H1 (cell line): ENCODE measurements around the gene MYG1. TPM values are rescaled to one million over a fixed set of nuclear protein-coding genes. Genes with fewer than 3 reads are reported as not detected.

Experiments used
- CTCF ChIA-PET: fragments of 300-600 bp; sonication (Branson Sonifier 250); formaldehyde crosslinking; loops from one replicate; lab custom pipeline; 2021; ENCODE audit not compliant: partially characterized antibody; lab: Charles Lee
- POLR2A ChIA-PET: fragments of 300-600 bp; sonication (Branson Sonifier 250); formaldehyde crosslinking; loops from one replicate; lab custom pipeline; 2021; ENCODE audit warnings: inconsistent platforms; ENCODE audit not compliant: partially characterized antibody; lab: Charles Lee
- DNase-seq, 2 experiments: peaks; one replicate each; pipeline versions ENCODE4 v3.0.0 to v3.0.0-alpha.2; 2010 to 2022; ENCODE audit warnings: low spot score in 2 of 2, low read depth in 1 of 2, mixed read lengths in 1 of 2
- FAIRE-seq: peaks from 2 replicates; lab custom pipeline; 2011; peaks lifted over from hg19 to GRCh38; lab: Jason Lieb, UNC
- H2AFZ ChIP-seq: 2 replicates; pipeline ENCODE4 v1.8.1; 2012; ENCODE audit warnings: low read length, inconsistent platforms
- H2AK5ac ChIP-seq: 2 replicates; pipeline ENCODE4 v1.6.1; 2013; ENCODE audit warnings: low read depth, low read length
- H2BK120ac ChIP-seq: replicated peaks from 2 replicates; pipeline ENCODE3; 2013; ENCODE audit warnings: low read depth, low read length, inconsistent platforms
- H2BK12ac ChIP-seq: 2 replicates; pipeline ENCODE4 v1.6.1; 2013; ENCODE audit warnings: low read depth, low read length
- H2BK15ac ChIP-seq: 2 replicates; pipeline ENCODE4 v1.6.1; 2013; ENCODE audit warnings: low read length
- H2BK20ac ChIP-seq: 2 replicates; pipeline ENCODE4 v1.6.1; 2013; ENCODE audit warnings: low read length
- H2BK5ac ChIP-seq: 2 replicates; pipeline ENCODE4 v1.6.1; 2013; ENCODE audit warnings: low read depth, low read length
- H3K14ac ChIP-seq: 2 replicates; pipeline ENCODE4 v1.6.1; 2013; ENCODE audit warnings: inconsistent platforms; ENCODE audit not compliant: insufficient read length
- H3K18ac ChIP-seq: 2 replicates; pipeline ENCODE4 v1.6.1; 2013; ENCODE audit warnings: low read length; ENCODE audit errors: extremely low read depth
- H3K23ac ChIP-seq: 2 replicates; pipeline ENCODE4 v1.6.1; 2013; ENCODE audit warnings: inconsistent platforms; ENCODE audit not compliant: insufficient read length
- H3K23me2 ChIP-seq: 2 replicates; pipeline ENCODE4 v1.6.1; 2013; ENCODE audit warnings: low read depth, low read length
- H3K27ac ChIP-seq: 2 replicates; pipeline ENCODE4 v1.6.1; 2011; ENCODE audit warnings: low read depth, low read length, inconsistent platforms
- H3K27me3 ChIP-seq, 4 experiments: replicated peaks in 1 of 4; 1 replicate in 1 of 4; 2 replicates in 3 of 4; pipeline versions ENCODE4 v1.6.1 to v1.8.1; 2011 to 2013; ENCODE audit warnings: low read length in 3 of 4, mild to moderate bottlenecking in 3 of 4, inconsistent platforms in 2 of 4, mixed read lengths in 2 of 4, moderate library complexity in 1 of 4; ENCODE audit not compliant: control insufficient read depth in 3 of 4, insufficient read depth in 3 of 4; ENCODE audit errors: extremely low read depth in 1 of 4
- H3K36me3 ChIP-seq, 4 experiments: 2 replicates each; pipeline versions ENCODE4 v1.6.1 to v1.8.1; 2011 to 2013; ENCODE audit warnings: mild to moderate bottlenecking in 4 of 4, low read length in 3 of 4, moderate library complexity in 2 of 4, control low read depth in 1 of 4, inconsistent platforms in 1 of 4; ENCODE audit not compliant: insufficient read depth in 4 of 4, control insufficient read depth in 2 of 4
- H3K4ac ChIP-seq: replicated peaks from 2 replicates; pipeline ENCODE3; 2013; ENCODE audit warnings: low read length, low read depth, mixed read lengths, inconsistent platforms; ENCODE audit not compliant: insufficient read length
- H3K4me1 ChIP-seq, 4 experiments: replicated peaks in 1 of 4; 1 replicate in 1 of 4; 2 replicates in 3 of 4; pipeline versions ENCODE4 v1.6.1 to v1.8.1; 2011 to 2013; ENCODE audit warnings: low read length in 3 of 4, inconsistent platforms in 2 of 4, mixed read lengths in 1 of 4; ENCODE audit not compliant: insufficient read depth in 4 of 4, control insufficient read depth in 3 of 4
- H3K4me2 ChIP-seq, 2 experiments: 2 replicates each; pipeline versions ENCODE4 v1.6.1 to v1.8.1; 2011 to 2013; ENCODE audit warnings: low read depth in 2 of 2, low read length in 2 of 2, control low read depth in 1 of 2, inconsistent platforms in 1 of 2, mild to moderate bottlenecking in 1 of 2; ENCODE audit not compliant: insufficient read depth in 1 of 2
- H3K4me3 ChIP-seq, 4 experiments: fragments of 200-600, 300-600 bp in 1 of 4; sonication (generic), shearing (Covaris generic), sonication (Bioruptor Twin) in 1 of 4; 2 replicates each; pipeline versions ENCODE4 v1.5.1 to v1.8.1; 2011 to 2016; ENCODE audit warnings: low read length in 4 of 4, low read depth in 3 of 4, control low read depth in 2 of 4, inconsistent platforms in 2 of 4, mild to moderate bottlenecking in 2 of 4, mixed read lengths in 1 of 4, moderate library complexity in 1 of 4; ENCODE audit not compliant: insufficient read depth in 2 of 4; ENCODE audit errors: extremely low read depth in 1 of 4
- H3K56ac ChIP-seq: replicated peaks from 2 replicates; pipeline ENCODE3; 2013; ENCODE audit warnings: low read depth, mild to moderate bottlenecking, mixed read lengths, low read length, inconsistent platforms; ENCODE audit not compliant: insufficient read length
- H3K79me1 ChIP-seq: 2 replicates; pipeline ENCODE4 v1.6.1; 2013; ENCODE audit warnings: low read depth, low read length, control low read depth
- H3K79me2 ChIP-seq, 2 experiments: 2 replicates each; pipeline versions ENCODE4 v1.6.1 to v1.8.1; 2012 to 2013; ENCODE audit warnings: low read length in 2 of 2, mild to moderate bottlenecking in 2 of 2, inconsistent platforms in 1 of 2; ENCODE audit not compliant: insufficient read depth in 2 of 2, control insufficient read depth in 1 of 2
- H3K9ac ChIP-seq, 4 experiments: replicated peaks in 1 of 4; 1 replicate in 1 of 4; 2 replicates in 3 of 4; pipeline versions ENCODE4 v1.6.1 to v1.8.1; 2011 to 2013; ENCODE audit warnings: low read depth in 3 of 4, low read length in 3 of 4, control low read depth in 2 of 4, mild to moderate bottlenecking in 2 of 4, moderate library complexity in 2 of 4, inconsistent platforms in 1 of 4; ENCODE audit errors: extremely low read depth in 1 of 4
- H3K9me3 ChIP-seq, 2 experiments: 2 replicates each; pipeline versions ENCODE4 v1.6.1 to v1.8.1; 2012 to 2013; ENCODE audit warnings: mild to moderate bottlenecking in 2 of 2, moderate library complexity in 2 of 2, control low read depth in 1 of 2, inconsistent platforms in 1 of 2, low read depth in 1 of 2, low read length in 1 of 2, mixed read lengths in 1 of 2; ENCODE audit not compliant: insufficient read depth in 2 of 2
- H4K20me1 ChIP-seq, 2 experiments: replicated peaks in 1 of 2; 2 replicates each; pipeline versions ENCODE3 to v1.8.1; 2011 to 2013; ENCODE audit warnings: inconsistent platforms in 2 of 2, low read length in 2 of 2, mild to moderate bottlenecking in 1 of 2; ENCODE audit not compliant: insufficient read depth in 2 of 2, control insufficient read depth in 1 of 2
- H4K5ac ChIP-seq: 2 replicates; pipeline ENCODE4 v1.6.1; 2013; ENCODE audit warnings: low read length, low read depth, mixed read lengths, inconsistent platforms; ENCODE audit not compliant: insufficient read length
- H4K8ac ChIP-seq: 2 replicates; pipeline ENCODE4 v1.8.0; 2013; ENCODE audit warnings: mild to moderate bottlenecking, moderate library complexity, low read length, inconsistent platforms; ENCODE audit not compliant: insufficient read depth; ENCODE audit errors: extremely low read depth
- H4K91ac ChIP-seq: replicated peaks from 2 replicates; pipeline ENCODE3; 2013; ENCODE audit warnings: low read length, mixed read lengths, inconsistent platforms; ENCODE audit not compliant: insufficient read length
- BCL11A ChIP-seq, 2 experiments: IDR thresholded peaks; one replicate each; pipeline ENCODE4 v1.6.1; 2011; ENCODE audit warnings: low read depth in 2 of 2, low read length in 2 of 2, mild to moderate bottlenecking in 2 of 2
- CEBPB ChIP-seq: IDR thresholded peaks from 2 replicates; pipeline ENCODE4 v1.6.1; 2012; ENCODE audit warnings: low read depth, low read length
- FOSL1 ChIP-seq: IDR thresholded peaks from 2 replicates; pipeline ENCODE4 v1.6.1; 2011; ENCODE audit warnings: mild to moderate bottlenecking, low read depth, low read length, moderate library complexity; ENCODE audit not compliant: insufficient read depth
- RNF2 ChIP-seq: fragments of 200-900, 300-1000 bp; sonication (generic); IDR thresholded peaks from 2 replicates; pipeline ENCODE4 v1.7.1; 2016; ENCODE audit warnings: borderline replicate concordance, low read depth, mild to moderate bottlenecking, antibody characterized with exemption, low read length; ENCODE audit not compliant: poor library complexity, severe bottlenecking; ENCODE audit errors: missing control alignments
- TCF12 ChIP-seq: IDR thresholded peaks from 2 replicates; pipeline ENCODE4 v1.6.1; 2011; ENCODE audit warnings: low read depth, mild to moderate bottlenecking, low read length
- WGBS, 2 experiments: shearing (Covaris generic) in 1 of 2; methylation state at CpG; one replicate each; pipeline versions ENCODE4 v1.1.6 to v1.1.7; 2013 to 2015; ENCODE audit warnings: low lambda C conversion rate in 2 of 2, mixed read lengths in 2 of 2, inconsistent platforms in 1 of 2, low coverage in 1 of 2, missing lambda C conversion rate in 1 of 2; ENCODE audit not compliant: insufficient replicate concordance in 2 of 2, insufficient coverage in 1 of 2, insufficient read length in 1 of 2; ENCODE audit errors: extremely low coverage in 1 of 2, missing lambda C conversion rate in 1 of 2; 5-methylcytosine and 5-hydroxymethylcytosine counted together
- polyA plus RNA-seq, 7 experiments: library from polyadenylated mRNA; depleted of rRNA in 3 of 7; stranded (reverse) in 5 of 7; unstranded in 2 of 7; fragments of >200 nt in 5 of 7; fragments of 200-250 nt in 2 of 7; gene quantifications; 1 replicate in 5 of 7; 2 replicates in 1 of 7; 4 replicates in 1 of 7; pipeline versions ENCODE4 v1.2.1 to v1.2.3, GENCODE V29; 2011 to 2013; ENCODE audit warnings: missing spikeins in 2 of 7, mixed read lengths in 2 of 7
- total RNA-seq: library from RNA; stranded (reverse); fragmentation: NEBNext Ultra II Directional; extraction: Animal tissue kit (Norgen Biotek cat#: 25700); gene quantifications from 2 replicates; pipeline ENCODE4 v1.2.1, GENCODE V29; 2021

Gene MYG1
- total and polyA plus RNA-seq, 2 of the 8 experiments (the other 6 are each of a cell fraction or from before 2014, with no cell fraction given), result 83.3 to 104 TPM

GRCh38 chr12:53279888-53280498 is 19.5 kb upstream of the MYG1 start:
- Histone ChIP-seq H3K79me1 (no peaks in the 10 kb centered on the region), H3K23ac (no peak overlapping the region), H4K5ac (no peak overlapping the region), H3K36me3 (peaks cover 24 to 78% (median 60%) of the 10 kb centered on the region in 4 experiments; a peak in 7 of 8 replicates), H3K4ac (no peak overlapping the region), H3K56ac (no peak overlapping the region), H2BK20ac (no peak overlapping the region), H2BK15ac (no peak overlapping the region), H3K4me3 (no peak overlapping the region), H3K27ac (no peak overlapping the region), H3K14ac (no peak overlapping the region), H2AK5ac (no peak overlapping the region), H4K20me1 (peaks cover 0 to 3% of the 10 kb centered on the region in 2 experiments), H2AFZ (no peak overlapping the region), H3K23me2 (no peaks in the 10 kb centered on the region), H3K9ac (no peak overlapping the region), H2BK5ac (no peak overlapping the region), H2BK12ac (no peak overlapping the region), H4K91ac (no peak overlapping the region), H3K79me2 (no peaks in the 10 kb centered on the region), H3K18ac (no peak overlapping the region), H3K4me2 (no peak overlapping the region), H3K27me3 (no peaks in the 10 kb centered on the region), H4K8ac (no peak overlapping the region), H3K4me1 (no peaks in the 10 kb centered on the region), H3K9me3 (no peaks in the 10 kb centered on the region), H2BK120ac (no peak overlapping the region)
- FAIRE-seq, result no peak
- CTCF ChIA-PET, result interaction anchor here (0.6 to 28.3 kb wide), 12 partner anchors 9 to 120 kb away, joined by 3 to 573 read pairs (median 4); partner anchors contain the start of genes ESPL1, ITGB7 and MYG1
- TF ChIP-seq BCL11A (IDR thresholded peaks at IDR 0.05; ENCODE audit: low read depth in 2 of 2, low read length in 2 of 2) (no peak), FOSL1 (no peak), RNF2 (no peak), TCF12 (no peak), CEBPB (no peak)
- DNase-seq, result no peak
- WGBS, 2 experiments, result 93% methylated on average over 9 of the region's 9 CpGs; no CpG with 5 or more reads in 1 of the 2 experiments
- POLR2A ChIA-PET, result interaction anchor here (3.7 to 9.3 kb wide), 2 partner anchors 11 to 13 kb away, joined by 29 to 76 read pairs; partner anchors contain the start of genes ESPL1 and PFDN5
